TTC549 (cell line): ENCODE measurements around the gene CLSTN2.

Source experiments
- FAIRE-seq: peaks from 2 replicates; lab custom pipeline; 2012; peaks lifted over from hg19 to GRCh38; lab: Jason Lieb, UNC

CLSTN2 gene

GRCh38 chr3:140148824-140149390 is 213.9 kb downstream of the CLSTN2 start:
- FAIRE-seq: no peak

- no peak for FAIRE-seq
Measured at GRCh38 chr3:140151321-140151720, 216.3 kb downstream of the CLSTN2 start.

- no peak for FAIRE-seq
Measured at GRCh38 chr3:140152851-140153639, 218.1 kb downstream of the CLSTN2 start.

- no peak for FAIRE-seq
Measured at GRCh38 chr3:140153736-140154135, 218.8 kb downstream of the CLSTN2 start.

GRCh38 chr3:140157161-140157560 is 222.2 kb downstream of the CLSTN2 start:
- FAIRE-seq: no peak

DNA sequence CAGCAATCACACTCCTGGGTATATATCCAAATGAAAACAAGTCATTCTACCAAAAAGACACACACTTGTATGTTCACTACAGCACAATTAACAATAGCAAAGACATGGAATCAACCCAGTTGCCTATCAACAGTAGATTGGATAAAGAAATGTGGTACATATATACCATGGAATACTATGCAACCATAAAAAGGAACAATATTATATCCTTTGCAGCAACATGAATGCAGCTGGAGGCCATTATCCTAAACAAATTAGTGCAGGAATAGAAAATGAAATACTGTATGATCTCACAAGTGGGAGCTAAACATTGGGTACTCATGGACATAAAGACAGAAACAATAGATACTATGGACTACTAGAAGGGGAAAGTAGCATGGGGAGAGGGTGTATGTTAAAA is 224.7 kb downstream of the CLSTN2 start:
- FAIRE-seq: no peak

GRCh38 chr3:140160553-140160952 is 225.6 kb downstream of the CLSTN2 start:
- FAIRE-seq: no peak

- FAIRE-seq: no peak
Measured at GRCh38 chr3:140162551-140162950, 227.6 kb downstream of the CLSTN2 start.

DNA sequence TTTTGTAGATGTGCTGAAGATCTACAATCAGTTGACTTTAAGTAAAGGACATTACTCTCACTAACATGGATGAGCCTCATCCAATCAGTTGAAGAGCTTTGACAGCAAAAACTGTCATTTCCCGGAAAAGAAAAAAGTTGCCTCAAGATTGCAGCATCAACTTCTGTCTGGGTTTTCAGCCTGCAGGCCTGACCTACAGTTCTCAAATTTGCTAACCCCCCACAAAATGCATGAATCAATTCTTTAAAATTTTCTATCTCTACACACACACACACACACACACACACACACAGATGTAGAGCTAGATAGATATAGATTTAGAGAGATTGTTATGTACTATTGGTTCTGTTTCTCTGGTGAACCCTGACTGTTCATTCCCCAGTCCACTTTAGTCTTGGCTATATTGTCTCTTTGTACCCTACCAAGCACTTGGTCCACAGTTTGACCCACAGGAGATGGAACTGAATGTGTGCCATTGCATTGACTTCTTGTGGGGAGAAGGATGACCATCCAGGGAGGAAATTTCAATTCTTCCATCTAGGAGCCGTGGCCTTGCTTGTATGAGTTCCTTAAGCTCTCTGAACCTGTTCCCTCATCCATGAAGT is 228.3 kb downstream of the CLSTN2 start:
- no peak for FAIRE-seq

- no peak for FAIRE-seq
Measured at GRCh38 chr3:140164156-140164555, 229.2 kb downstream of the CLSTN2 start.

DNA sequence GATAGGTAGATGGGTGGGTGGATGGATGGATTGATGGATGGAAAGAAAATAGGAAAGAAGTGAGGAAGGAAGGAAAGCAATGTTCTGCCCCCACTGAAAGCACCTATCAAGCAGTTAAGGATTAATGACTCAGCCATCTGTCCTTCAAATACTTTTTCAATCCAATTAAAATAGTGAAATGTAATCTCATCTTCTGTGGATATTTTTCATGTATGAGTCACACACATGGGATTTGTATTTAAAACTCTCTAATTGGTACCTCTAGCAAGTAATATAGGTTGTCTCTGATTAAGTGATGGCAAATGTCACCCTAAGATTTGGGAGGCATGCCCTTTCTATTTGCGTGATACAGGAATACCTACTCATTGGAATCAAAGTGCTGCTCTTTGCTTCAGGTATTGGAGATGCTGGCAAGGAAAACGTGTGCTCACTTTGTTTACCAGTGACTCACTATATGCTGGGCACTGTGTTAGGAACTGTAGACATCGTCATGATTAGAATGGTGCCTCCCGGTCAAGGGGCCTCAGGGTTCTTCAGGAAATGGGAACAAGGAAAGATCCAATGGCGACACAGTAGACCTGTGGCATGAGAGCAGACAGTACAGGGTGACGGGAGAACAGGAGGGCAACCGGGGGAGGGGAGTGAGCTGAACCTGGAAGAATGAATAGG is 230.1 kb downstream of the CLSTN2 start:
- no peak for FAIRE-seq

DNA sequence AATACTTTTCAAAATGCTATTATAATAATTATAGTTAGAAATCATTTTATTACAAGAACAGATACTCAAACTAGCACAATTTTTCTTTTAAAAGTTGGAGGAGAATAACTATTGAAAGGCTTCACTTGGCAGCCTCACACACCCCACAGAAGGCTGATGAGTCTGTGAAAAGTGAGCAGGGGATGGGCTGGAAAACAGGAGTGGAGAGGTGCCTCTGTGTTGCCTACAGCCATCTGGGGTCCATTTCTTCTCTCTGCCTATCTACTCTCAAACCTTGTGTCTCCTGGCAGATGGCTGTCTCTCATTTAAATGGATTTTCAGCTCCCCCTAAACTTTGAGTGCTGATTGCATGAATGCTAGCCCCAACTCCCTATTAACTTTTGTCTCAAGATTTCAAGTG is 230.8 kb downstream of the CLSTN2 start:
- no peak for FAIRE-seq

GRCh38 chr3:140166861-140167599 is 232.0 kb downstream of the CLSTN2 start:
- no peak for FAIRE-seq

- no peak for FAIRE-seq
Measured at GRCh38 chr3:140167600-140168281, 232.8 kb downstream of the CLSTN2 start.

DNA sequence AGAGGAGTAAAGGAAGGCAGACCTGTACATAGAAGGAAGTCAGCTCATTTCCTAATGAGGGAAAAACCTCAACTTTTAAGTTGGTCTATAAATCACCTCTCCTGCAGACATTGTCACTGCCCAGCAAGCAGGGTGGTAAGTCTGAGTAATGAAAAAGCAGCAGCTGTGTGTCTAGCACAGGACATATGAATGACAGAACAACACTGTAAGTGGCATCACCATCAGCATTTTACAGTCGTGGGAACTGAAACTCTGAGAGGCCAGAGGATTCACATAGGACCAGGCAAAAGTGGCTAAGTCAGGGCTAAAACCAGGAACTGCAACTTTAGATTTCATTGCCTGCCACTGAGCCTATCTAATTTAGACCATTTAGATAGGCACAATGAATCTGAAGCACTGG is 235.6 kb downstream of the CLSTN2 start:
- no peak for FAIRE-seq

DNA sequence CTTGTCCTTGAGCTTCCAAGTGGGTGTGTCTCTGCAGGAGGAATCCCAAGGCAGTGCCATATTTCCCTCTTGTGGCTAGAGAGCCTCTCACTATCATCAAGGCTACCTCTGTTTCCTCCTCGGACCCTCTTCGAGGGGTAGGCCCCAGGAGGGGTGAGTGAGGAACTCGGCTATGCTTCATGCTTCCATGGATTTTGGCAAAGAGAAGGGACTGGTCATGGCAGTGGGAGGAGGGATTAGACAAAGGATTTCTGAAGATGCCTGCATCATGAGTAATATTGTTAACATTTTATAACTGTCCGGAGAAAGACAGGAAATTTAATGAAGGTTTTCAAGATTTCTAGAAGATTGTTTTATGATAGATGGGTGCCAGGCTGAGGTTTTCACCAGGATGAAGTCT is 241.5 kb downstream of the CLSTN2 start:
- FAIRE-seq: no peak

DNA sequence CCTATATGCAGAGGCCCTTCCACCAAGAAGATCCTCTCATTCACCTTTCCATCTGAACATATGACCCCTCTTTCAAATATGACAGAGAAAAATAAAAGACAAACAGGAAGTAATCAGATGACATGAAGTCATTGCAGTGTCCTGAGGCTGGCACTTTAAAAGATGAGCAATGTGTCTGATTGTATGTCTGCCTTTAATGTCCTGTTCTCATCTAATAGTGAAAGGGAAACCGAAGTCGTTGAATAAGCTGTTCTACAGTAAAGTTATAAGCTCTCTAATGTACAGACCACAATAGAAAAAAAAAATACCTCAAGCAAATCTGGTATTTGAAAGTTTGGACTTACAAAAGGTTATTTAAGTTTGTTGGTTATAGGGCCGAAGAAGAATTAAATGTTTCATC is 243.0 kb downstream of the CLSTN2 start:
- no peak for FAIRE-seq

- no peak for FAIRE-seq
Measured at GRCh38 chr3:140178482-140178881, 243.5 kb downstream of the CLSTN2 start.

- FAIRE-seq: no peak
Measured at GRCh38 chr3:140180603-140181002, 245.6 kb downstream of the CLSTN2 start.

- no peak for FAIRE-seq
Measured at GRCh38 chr3:140185375-140185774, 250.4 kb downstream of the CLSTN2 start.

GRCh38 chr3:140186421-140186920 is 251.5 kb downstream of the CLSTN2 start:
- FAIRE-seq: no peak

DNA sequence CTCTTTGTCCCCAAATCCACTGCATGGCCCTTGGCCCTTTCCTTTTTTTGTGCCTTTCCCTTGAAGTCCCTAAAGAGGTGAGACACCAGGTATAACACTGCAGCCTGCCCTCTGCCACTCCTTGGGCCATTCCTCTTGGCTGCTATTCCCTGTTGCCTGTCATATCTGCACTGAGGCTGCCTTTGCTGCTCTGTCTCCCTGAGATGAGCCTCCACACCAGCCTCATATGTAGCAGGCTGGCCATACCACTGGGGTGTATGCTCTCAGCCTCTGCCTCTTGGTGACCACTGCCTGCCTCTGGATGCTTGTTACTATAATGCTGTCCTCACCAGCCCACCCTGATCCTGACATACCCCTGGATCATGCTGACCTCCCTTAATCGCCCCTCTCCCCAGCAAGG is 252.0 kb downstream of the CLSTN2 start:
- FAIRE-seq: no peak
